Brain pericyte (primary cell): ENCODE data around the gene FAM151A.

Experiments
- DNase-seq: peaks from one replicate; pipeline ENCODE4 v3.0.0-alpha.2; 2012; ENCODE audit warnings: low read depth, low spot score

Gene FAM151A

DNA sequence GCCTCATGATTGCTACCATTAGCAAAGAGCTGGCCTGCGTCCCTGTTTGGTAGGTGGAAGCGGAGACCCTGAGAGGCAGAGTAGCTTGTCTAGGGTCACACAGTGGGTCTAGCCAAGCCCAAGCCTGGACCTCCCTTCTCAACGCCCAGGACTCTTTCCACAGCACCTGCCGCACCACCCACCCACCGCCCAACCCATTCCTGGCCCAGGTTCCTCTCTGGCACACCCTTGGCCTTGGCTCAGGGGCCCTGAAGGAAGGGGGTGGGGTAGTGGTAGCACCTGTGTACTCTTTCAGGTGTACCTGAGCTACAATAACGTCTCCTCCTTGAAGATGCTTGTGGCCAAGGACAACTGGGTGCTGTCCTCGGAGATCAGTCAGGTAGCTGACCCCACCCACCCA, 19.3 kb downstream of the FAM151A start:
- no peak for DNase-seq

DNA sequence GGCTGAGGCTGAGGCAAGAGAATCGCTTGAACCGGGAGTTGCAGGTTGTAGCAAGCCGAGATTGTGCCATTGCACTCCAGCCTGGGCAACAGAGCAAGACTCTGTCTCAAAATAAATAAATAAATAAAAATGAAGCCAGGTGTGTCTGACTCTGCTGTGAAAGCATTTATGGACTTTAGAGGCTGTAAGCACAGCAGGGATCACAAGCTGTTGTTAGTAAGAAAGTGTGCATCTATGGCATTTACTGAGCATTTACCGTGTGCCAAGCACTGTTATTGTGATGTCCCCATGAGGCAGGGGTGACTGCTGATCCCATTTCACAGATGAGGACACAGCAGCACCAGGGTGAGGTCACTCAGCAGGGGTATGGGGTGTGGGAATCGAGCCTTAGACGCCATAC, 20.1 kb downstream of the FAM151A start:
- DNase-seq: no peak

DNA sequence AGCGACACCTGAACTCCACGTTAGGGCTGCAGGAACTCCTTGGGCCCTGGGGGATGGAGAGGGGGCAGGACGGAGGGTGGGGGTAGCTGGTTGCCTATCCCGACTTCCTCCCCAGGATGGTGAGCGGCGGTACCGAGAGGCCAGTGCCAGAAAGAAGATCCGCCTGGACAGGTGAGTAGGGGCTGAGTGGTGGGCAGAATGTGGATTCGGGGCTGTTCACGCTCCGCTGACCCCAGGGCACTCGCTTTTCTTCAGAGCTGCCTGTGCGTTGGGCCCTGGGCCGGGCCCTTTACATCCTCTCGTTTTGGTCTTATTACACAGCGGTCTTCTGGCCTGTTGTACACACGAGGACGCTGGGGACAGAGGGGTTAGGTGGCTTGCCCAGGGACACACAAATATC, 20.8 kb downstream of the FAM151A start:
- DNase-seq: no peak

DNA sequence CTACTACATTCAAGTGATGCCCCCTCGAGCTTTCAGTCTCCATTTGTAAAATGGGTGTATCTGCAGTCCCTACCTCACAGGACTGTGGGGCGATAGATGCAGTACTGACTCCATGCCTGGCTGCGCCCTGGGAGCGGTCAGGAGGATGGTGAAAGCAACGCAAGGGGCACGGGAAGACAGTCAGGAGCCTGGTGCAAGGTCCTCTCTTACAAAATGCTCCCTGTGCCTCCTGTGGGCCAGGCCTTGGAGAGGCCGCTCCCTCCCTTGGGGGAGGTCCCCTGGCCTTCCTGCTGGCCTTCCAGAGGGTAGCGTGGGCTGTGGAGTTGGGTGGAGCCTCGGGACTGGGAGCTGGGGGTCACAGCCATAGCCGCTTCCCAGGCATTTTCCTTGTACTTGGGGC, 21.6 kb downstream of the FAM151A start:
- DNase-seq: no peak

DNA sequence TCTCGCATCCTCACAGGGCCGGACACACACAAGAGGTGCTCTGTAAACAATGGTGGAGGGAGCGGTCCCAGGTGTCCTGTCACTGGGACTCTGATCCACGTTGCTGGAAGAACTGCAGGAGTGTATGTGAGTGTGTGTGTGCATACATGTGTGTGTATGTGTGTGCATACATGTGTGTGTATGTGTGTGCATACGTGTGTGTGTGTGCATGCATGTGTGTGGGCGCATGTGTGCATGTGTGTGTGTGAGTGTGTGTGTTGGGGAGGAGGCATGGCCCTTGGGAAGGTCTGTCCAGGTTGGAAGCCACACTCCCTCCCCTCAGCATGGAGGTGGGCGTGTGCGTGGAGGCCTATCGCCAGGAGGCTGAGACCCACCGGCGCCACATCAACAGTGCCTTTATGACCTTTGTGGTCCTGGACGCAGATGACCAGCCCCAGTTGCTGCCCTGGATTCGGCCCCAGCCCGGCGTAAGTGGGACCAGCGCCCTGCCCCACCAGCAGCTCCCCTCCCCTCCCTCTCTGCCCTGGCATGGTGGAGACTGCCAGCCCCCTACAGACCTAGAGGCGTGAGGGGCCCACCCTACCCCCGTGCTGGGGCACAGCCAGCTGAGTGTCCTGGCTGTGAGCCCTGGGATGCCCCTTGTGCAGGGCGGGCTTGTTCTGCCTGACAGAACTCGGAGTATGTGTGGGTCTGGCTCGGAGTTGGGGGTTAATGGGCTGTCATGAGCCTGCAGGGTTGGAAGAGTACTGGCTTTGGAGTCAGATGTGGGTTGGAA, 22.2 kb downstream of the FAM151A start:
- DNase-seq: no peak

DNA sequence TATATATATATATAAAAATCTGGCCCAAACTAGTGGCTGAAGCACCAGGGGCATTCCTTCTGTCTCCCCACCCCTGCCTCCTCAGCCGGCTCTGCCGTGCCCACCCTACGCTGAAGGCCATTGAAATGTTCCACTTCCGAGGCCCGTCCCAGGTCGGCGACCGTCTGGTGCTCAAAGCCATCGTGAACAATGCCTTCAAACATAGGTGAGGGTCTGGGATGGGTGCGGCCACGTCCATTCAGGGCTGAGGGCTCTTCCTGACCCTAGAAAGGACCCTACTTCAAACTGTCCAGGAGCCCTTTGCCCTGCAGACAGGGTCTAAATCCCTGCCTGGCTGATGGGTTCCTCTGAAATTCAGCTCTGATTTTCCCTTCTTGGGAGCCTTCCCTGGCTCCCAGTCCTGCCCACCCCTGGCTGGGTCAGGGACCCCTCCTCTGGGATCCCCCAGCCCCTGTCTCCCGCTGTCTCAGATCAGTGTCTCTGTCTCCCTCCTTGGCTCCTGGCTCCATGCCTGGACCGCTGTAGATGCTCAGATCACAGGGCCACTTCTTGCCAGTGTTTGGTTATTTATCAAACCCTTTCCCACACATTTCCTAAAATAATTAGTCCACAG, 24.0 kb downstream of the FAM151A start:
- no peak for DNase-seq

DNA sequence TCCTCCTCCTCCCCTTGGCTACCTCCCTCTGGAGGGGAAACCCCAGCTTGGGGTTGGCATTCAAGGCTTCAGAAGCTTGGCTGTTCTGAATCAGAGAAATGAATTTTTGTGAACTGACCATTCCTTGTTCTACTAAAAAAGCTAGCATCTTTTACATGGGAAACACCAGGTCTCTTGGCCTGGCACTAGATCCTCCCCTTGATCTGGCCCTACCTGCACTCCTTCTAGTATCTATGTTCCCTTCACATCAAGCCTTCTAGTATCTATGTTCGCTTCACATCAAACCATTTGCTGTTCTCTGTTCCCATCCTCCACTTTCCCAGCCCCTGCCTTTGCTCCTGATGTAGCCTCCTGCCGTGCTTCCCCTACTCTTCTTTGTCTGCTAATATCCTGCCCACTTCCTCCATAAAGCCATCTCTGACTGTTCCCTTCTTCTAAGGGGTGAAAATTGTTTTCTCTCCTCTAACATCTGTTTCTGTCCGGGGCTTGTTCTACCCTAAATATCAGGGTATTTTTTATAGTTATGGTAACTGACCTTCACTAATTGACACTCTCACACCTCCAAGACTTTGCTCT, 25.8 kb downstream of the FAM151A start:
- DNase-seq: no peak

DNA sequence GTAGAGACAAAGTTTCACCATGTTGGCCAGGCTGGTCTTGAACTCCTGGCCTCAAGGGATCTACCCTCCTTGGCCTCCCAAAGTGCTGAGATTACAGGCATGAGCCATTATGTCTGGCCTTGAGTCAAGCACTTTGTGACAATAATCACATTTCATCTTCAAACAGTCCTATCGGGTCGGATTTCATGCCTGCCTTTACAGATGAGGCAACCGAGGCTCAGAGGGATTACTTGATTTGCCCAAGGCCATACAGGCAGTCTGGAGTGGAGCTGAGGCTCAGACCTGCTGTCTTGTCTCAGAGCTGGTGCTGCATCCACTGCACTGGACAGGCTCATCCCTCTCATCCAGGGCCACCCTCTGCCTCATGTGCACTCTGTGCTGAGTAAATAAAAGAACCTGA, 26.6 kb downstream of the FAM151A start:
- no peak for DNase-seq

DNA sequence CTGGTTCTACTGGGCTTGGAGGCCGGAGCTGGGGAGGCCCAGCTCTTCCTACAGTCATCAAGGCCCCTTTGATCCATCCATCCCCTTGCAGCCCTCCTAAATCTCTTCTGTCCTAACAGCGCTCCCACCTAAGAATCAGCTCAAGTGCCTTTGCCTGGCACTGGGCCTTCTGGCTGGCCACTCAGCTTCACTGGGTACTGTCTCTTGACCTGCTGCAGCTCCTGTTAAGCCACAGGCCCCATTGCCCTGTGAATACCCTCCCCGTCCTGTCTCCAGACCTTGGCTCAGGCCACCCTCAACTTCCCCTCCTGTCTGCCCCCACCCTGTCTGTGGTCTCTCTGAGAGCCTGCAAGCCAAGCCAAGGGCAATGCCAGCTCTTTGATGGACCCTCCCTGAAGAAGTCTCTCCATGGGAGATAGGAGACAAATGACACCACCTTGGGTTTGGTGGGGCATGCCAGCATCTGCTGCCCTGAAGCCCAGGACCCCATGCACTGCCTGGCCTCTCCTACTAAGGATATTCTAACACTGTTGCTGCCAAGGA, 27.3 kb downstream of the FAM151A start:
- no peak for DNase-seq

DNA sequence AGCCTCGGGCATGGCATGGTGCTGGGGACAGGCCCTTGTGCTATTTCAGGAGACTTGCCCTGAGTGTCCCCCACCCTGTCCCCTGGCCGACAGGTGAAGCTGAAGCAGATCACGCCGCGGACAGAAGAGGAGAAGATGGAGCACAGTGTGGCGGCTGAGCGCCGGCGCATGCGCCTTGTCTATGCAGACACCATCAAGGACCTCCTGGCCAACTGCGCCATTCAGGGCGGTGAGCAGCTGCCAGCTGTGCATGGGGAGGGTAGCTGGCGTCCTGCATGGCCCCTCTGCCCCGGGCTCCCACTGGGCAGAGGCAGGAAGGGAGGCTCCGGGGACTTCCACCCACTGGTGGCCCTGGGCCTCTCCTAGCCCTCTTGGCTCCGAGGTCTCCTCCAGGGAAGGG, 28.9 kb downstream of the FAM151A start:
- no peak for DNase-seq

DNA sequence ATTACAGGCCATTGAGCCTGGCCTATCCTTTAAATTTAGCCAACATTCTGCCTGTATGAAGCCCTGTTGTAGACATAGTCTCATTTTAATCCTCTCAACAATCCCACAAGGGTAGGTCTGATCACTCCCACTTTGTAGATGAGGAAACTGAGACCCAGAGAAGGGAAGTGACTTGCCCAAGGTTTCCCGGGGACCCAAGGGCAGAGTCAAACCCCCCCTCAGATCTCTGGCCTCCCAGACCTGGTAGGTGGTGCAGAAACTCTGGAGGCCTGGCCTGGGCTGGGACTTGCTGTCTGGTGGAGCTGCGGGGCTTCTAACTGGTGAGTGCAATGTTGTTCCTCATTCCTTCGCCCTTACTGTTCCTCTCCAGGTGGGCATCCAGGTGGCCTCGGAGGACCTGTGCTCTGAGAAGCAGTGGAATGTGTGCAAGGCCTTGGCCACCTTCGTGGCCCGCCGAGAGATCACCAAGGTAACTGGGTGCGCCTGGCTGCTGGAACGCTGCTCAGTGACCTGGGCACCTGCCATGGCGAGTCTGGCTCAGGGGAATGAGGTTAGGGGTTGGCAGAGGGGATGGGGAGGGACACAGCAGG, 29.7 kb downstream of the FAM151A start:
- no peak for DNase-seq

DNA sequence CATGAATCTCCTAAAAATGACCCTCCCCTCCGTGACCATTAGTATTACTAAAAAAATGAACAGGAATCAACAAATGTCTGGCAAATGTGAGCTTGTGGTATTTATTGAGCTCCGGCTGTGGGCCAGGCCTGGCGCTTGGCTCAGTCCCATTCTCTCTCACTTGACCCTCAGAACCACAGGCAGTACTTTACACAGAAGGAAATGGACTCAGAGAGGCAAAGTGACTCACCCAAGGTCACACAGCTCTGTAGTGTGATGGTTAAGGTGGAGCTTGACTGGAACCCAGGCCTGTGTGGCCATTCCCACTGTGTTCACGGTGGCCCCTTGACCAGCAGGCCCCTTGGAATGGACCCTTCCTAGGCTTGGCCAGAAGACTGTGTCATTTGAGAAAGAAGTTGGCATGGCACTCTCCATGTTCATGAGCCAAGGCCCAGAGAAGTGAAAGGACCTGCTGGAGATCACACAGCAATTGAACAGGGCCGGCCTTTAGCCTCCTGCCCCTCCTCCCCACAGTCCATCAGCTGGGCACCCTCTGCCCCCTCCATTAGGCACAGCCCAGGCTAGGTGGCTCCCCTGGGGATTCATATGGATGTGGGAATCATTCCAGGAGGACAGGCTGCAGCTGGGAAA, 32.1 kb downstream of the FAM151A start:
- no peak for DNase-seq

DNA sequence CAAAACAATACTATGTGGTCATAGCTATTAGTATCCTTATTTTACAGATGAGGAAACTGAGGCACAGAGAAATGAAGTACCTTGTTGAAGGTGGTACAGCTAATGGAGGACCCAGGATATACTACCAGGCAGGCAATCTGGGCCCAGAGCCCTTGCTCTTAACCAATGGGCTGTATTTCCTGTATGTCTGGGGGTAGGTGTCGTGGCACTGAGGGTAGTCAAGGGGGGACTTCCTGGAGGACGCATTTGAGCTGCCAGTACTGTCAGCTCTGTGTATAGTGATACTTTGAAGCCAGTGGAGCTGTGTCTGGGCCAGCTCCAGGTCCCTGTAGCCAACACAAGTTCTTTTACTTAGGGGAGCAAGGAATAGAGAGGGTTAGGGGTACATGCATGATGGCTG, 34.9 kb downstream of the FAM151A start:
- no peak for DNase-seq

DNA sequence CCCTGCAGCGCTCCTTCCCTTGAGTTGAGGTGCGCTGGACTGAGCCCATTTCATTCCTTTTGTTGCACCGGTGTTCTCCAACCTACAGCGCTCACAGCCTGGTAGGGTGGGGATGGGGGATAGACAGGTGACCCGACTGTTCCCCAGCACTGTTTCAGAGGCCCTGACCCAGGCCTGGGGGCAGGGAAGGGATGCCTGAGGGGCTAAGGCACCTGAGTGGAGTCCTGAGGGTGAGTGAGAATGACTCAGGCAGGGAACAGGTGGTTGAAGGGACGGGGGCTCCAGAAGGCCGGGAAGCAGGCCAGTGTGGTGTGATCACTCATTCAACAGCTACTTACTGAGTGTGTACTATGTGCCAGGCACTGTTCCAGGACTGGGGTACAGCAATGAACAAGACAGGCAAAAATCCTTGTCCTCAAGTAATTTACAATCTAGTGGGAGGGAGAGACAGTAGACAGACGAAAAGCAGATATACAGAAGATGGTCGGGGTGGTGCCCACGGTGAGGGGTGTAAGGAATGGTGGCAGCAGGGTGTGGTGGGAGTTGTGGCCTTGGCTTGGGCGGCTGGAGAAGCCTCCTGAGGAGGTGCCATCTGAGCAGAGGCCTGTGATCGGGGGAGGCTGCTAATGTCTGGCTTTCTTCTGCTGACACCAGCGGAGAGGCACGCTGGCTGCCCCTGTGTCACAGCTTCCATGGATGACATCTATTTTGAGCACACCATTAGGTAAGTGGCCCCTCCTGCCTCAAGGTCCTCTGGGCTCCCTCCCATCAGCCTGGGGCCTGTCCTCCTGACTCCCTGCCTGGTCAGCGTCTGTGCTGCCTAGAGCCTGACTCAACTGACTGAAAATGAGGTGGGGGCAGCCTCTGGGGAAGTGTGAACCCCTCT, 37.9 kb downstream of the FAM151A start:
- DNase-seq: no peak

DNA sequence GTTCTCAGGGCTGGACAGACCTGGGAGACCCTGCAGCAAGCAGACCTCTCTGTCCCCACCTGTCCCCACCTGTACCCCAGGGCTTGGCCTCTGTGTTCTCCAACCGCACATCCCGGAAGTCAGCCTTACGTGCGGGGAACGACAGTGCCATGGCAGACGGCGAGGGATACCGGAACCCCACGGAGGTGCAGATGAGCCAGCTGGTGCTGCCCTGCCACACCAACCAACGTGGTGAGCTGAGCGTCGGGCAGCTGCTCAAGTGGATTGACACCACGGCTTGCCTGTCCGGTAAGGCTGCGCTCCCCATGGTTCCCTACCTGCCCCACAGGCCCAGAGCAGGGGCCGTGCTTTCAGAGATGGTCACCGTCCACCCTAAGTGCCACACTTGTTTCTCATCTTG, 38.8 kb downstream of the FAM151A start:
- no peak for DNase-seq

DNA sequence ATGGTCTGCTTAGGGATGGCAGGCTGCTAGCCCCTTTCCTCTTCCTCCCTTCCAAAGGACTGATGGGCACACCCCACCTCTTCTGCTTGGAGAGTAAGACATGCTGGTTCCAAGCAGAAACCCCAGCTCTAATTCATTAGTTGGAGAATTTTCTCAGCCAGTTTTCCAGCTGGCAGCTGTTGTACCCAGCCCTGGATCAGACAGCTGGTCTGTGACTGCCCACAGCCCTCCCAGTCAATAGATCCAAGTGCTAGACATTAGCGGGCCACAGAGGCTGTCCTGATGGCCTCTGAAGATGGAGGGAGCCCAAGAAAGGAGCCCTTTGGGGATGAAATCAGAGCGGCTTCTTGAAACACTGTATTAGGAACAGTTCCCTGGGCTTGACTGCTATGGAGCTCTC, 39.5 kb downstream of the FAM151A start:
- DNase-seq: no peak

DNA sequence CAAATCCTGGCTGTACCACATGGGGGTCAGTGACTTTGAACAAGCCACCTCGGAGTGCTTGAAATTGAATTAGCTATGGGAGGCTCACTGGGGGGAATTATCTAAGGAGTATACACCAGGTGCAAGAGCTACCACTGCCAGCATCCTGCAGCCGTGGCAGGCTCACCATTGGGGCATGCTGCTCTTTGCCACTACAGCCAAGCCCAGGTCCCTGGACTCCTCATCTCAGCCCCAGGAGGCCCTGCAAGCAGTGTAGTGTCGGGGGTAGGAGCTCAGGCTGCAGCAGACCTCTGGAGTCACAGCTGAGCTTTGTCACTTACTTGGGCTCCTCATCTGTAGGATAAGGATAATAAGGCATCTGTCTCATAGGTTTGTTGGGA, 40.0 kb downstream of the FAM151A start:
- no peak for DNase-seq

DNA sequence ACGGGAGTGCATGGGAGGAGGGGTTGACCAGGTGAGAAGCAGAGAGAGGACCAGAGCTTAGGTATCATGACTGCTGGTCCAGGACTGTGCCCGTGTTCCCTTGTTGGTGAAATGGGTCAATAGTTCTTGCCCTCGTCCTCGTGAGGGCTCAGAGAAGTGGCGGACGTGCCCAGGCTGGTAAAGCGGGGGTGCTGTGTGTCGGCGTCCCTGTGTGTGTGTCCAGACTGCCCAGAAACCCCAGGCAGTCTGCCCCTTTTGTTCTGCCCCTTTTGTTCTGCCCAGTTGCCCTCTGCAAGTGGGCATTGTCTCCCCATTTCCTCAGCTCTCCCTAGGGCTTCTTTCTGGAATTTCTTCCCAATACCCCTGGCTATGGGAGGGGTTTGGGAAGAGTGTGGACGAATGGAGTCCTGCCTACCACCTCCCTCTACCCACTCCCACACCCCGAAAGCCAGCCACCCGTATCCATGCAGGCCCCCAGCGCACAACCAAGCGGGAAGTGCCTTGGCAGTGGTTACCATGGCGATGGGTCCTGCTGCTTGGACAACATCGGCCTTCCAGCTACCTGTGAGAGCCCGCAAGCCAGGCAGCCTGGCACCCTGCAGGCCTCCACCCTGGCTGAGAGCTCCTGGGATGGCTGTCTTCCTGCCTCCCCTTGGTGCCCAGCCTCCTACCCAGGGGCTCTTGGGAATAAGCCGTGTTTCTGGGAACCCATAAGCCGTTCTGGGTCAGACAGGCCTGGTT, 40.6 kb downstream of the FAM151A start:
- DNase-seq: no peak

DNA sequence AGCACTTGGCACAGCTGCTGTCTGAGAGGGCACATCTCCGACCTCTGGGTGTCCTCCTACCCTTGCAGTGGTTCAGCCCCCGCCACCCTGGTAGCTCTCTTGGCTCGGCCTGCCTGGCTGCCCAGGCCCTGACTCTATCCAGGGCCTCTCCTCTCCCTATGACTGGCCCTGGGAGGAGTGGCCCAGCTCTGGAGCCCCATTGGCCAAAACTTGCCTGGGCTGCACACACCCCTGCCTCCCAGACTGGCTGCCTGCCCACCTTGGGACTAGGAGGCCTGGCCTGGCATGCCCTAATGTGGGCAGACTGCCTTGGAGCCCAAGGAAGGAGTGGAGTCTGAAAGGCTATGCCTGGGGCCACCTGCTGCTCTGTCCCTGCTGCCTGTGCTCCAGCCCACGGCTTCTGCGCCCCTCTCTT, 41.7 kb downstream of the FAM151A start:
- no peak for DNase-seq

DNA sequence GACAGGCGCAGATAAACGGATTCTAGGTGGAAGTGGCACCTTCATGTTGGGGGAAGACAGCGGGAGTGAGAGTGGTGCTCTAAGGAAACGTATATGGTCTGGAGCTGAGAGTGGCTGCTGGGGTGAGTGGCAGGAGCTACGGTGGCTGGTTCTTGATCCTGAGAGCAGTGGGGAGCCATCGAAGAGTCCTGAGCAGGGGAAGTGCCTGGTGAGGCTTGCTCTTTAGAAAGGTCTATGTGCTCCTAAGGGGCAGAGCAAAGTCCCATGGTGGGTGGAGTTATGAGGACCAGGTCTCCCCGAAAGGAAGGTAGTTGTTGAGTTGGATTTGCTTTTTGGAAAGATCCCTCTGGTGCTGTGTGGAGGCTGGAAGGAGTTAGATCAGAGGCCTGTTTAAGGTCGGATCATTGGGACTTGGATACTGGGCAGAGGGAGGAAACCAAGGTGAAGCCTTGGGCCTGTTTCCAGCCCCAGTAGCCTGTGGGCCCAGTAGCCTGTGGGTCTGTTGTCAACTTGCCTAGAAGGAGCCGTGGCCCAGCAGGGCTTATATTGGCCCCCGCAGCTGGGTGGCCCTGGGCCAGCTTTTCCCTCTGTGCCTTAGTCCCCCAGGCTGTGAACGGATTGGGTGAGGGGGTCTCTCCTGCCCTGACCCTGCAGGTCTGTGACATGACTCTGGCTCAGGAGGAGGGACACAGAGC, 42.3 kb downstream of the FAM151A start:
- no peak for DNase-seq
